SK-N-SH treated with all-trans-retinoic acid at 6 μM for 48 hours (cell line): ENCODE results near the gene ELAVL1.

ENCODE experiments used
- GLIS3 ChIP-seq: fragments of 250-450 bp; sonication (Bioruptor Pico); IDR thresholded peaks from 2 replicates; pipeline ENCODE4 v1.5.0; 2020; ENCODE audit warnings: mild to moderate bottlenecking, moderate library complexity
- OSR1 ChIP-seq: fragments of 250-450 bp; sonication (Bioruptor Pico); IDR thresholded peaks from 2 replicates; pipeline ENCODE4 v1.8.0; 2022; ENCODE audit warnings: moderate library complexity, mild to moderate bottlenecking, inconsistent platforms
- PATZ1 ChIP-seq: fragments of 250-450 bp; sonication (Bioruptor Pico); IDR thresholded peaks from 2 replicates; pipeline ENCODE4 v1.8.0; 2020; ENCODE audit warnings: mild to moderate bottlenecking, moderate library complexity, borderline replicate concordance
- POU6F1 ChIP-seq: fragments of 250-450 bp; sonication (Bioruptor Pico); IDR thresholded peaks from 2 replicates; pipeline ENCODE4 v1.8.0; 2021; ENCODE audit warnings: low read depth, mild to moderate bottlenecking, moderate library complexity, borderline replicate concordance
- ZNF565 ChIP-seq: fragments of 450-650 bp; formaldehyde crosslinking; conservative IDR thresholded peaks from 2 replicates; pipeline ENCODE4 v1.5.0; 2020; ENCODE audit warnings: low read depth, mild to moderate bottlenecking, moderate library complexity
- ZNF8 ChIP-seq: fragments of 450-650 bp; formaldehyde crosslinking; IDR thresholded peaks from 2 replicates; pipeline ENCODE4 v1.5.0; 2020; ENCODE audit warnings: mild to moderate bottlenecking, moderate library complexity

- TF ChIP-seq POU6F1 (CRISPR knock-in tag) (no peak), ZNF8 (CRISPR knock-in tag) (no peak), ZNF565 (no peak), GLIS3 (CRISPR knock-in tag) (no peak), OSR1 (CRISPR knock-in tag) (no peak), PATZ1 (CRISPR knock-in tag) (no peak)
These were observed 31.6 kb downstream of the ELAVL1 start for GRCh38 chr19:7973883-7974282.
